MM.1S (cell line): Measurements from ENCODE around the gene SNCAIP.

Source experiments
- EZH2 ChIP-seq: fragments of 300-600 bp; sonication (generic); optimal IDR thresholded peaks from 2 replicates; pipeline ENCODE3; 2017; ENCODE audit warnings: low read depth, mild to moderate bottlenecking, antibody characterized with exemption, low read length, mixed read lengths
- TF ChIP-seq, protein P1 (sequence below): fragments of 300-600 bp; sonication (generic); IDR thresholded peaks from 2 replicates; pipeline ENCODE4 v1.5.1; 2016; ENCODE audit warnings: antibody characterized with exemption, low read length, mixed read lengths

GRCh38 chr5:122385808-122386207 lies 73.8 kb downstream of the SNCAIP start:
- TF ChIP-seq, protein P1, sequence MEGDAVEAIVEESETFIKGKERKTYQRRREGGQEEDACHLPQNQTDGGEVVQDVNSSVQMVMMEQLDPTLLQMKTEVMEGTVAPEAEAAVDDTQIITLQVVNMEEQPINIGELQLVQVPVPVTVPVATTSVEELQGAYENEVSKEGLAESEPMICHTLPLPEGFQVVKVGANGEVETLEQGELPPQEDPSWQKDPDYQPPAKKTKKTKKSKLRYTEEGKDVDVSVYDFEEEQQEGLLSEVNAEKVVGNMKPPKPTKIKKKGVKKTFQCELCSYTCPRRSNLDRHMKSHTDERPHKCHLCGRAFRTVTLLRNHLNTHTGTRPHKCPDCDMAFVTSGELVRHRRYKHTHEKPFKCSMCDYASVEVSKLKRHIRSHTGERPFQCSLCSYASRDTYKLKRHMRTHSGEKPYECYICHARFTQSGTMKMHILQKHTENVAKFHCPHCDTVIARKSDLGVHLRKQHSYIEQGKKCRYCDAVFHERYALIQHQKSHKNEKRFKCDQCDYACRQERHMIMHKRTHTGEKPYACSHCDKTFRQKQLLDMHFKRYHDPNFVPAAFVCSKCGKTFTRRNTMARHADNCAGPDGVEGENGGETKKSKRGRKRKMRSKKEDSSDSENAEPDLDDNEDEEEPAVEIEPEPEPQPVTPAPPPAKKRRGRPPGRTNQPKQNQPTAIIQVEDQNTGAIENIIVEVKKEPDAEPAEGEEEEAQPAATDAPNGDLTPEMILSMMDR = no peak
- TF ChIP-seq EZH2 = no peak
